Thyroid gland (tissue), 4 donors: Measurements from ENCODE around the gene KHDC1. TPM values are rescaled to one million over a fixed set of nuclear protein-coding genes. Genes with fewer than 3 reads are reported as not detected.
"Not testable (repeated sequence)": the region's sequence is repeated elsewhere in the genome, so short reads cannot be mapped to it uniquely, and the experiment has no call there.

Experiments
- DNase-seq, 2 donors: peaks; one replicate each; pipeline ENCODE4 v3.0.0-alpha.2; 2019
- H3K27ac ChIP-seq, 3 donors: fragments of 200-600 bp; sonication (generic); 1 replicate in 2 of 3; 2 replicates in 1 of 3; pipeline ENCODE4 v1.5.1; 2016 to 2019; ENCODE audit warnings: mild to moderate bottlenecking in 1 of 3, moderate library complexity in 1 of 3
- H3K27me3 ChIP-seq: fragments of 200-600 bp; sonication (generic); one replicate; pipeline ENCODE4 v1.5.1; 2019
- H3K36me3 ChIP-seq, 2 donors: fragments of 200-600 bp; sonication (generic); one replicate each; pipeline ENCODE4 v1.5.1; 2016 to 2019
- H3K4me1 ChIP-seq, 2 donors: fragments of 200-600 bp; sonication (generic); one replicate each; pipeline ENCODE4 v1.5.1; 2017 to 2019
- H3K4me3 ChIP-seq, 3 donors: fragments of 200-600 bp; sonication (generic); replicated peaks in 1 of 3; 1 replicate in 2 of 3; 2 replicates in 1 of 3; pipeline ENCODE4 v1.5.1; 2016; ENCODE audit warnings: mild to moderate bottlenecking in 1 of 3
- H3K9me3 ChIP-seq: fragments of 200-600 bp; sonication (generic); one replicate; pipeline ENCODE4 v1.5.1; 2017
- POLR2A ChIP-seq, 2 donors: fragments of 450-650 bp; IDR thresholded peaks; one replicate each; pipeline ENCODE4 v1.6.1; 2017; ENCODE audit warnings: antibody characterized with exemption in 2 of 2, mild to moderate bottlenecking in 2 of 2, moderate library complexity in 1 of 2
- WGBS, 2 donors: methylation state at CpG; one replicate each; pipeline ENCODE4 v1.1.5; 2017; 5-methylcytosine and 5-hydroxymethylcytosine counted together
- intact Hi-C: fragments of 100-400 bp; cut with DNase I; formaldehyde crosslinking; loops from one replicate; pipeline ENCODE4 v1.15.1; 2023
- total RNA-seq, 4 donors: library from RNA; depleted of rRNA; stranded (reverse); fragments of >200 nt; gene quantifications; one replicate each; pipeline ENCODE4 v1.2.3, GENCODE V29; 2016
- TF ChIP-seq, protein P1 (sequence below), 6 experiments: fragments of 200-600 bp in 3 of 6; fragments of 450-650 bp in 3 of 6; sonication (generic) in 3 of 6; IDR thresholded peaks; one replicate each; pipeline ENCODE4 v1.5.1; 2016 to 2019; ENCODE audit warnings: antibody characterized with exemption in 6 of 6, mild to moderate bottlenecking in 2 of 6, inconsistent platforms in 1 of 6, moderate library complexity in 1 of 6

Gene KHDC1
- total RNA-seq, 4 donors from 2014 or later, result 2.1 to 8.4 (median 4.1) TPM

- no peak overlapping the region for H3K4me3 ChIP-seq
- no peaks in the 10 kb centered on the region for H3K36me3 ChIP-seq
- H3K27me3 ChIP-seq, result no peaks in the 10 kb centered on the region
- no peak overlapping the region for H3K27ac ChIP-seq
- TF ChIP-seq, protein P1, sequence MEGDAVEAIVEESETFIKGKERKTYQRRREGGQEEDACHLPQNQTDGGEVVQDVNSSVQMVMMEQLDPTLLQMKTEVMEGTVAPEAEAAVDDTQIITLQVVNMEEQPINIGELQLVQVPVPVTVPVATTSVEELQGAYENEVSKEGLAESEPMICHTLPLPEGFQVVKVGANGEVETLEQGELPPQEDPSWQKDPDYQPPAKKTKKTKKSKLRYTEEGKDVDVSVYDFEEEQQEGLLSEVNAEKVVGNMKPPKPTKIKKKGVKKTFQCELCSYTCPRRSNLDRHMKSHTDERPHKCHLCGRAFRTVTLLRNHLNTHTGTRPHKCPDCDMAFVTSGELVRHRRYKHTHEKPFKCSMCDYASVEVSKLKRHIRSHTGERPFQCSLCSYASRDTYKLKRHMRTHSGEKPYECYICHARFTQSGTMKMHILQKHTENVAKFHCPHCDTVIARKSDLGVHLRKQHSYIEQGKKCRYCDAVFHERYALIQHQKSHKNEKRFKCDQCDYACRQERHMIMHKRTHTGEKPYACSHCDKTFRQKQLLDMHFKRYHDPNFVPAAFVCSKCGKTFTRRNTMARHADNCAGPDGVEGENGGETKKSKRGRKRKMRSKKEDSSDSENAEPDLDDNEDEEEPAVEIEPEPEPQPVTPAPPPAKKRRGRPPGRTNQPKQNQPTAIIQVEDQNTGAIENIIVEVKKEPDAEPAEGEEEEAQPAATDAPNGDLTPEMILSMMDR (IDR thresholded peaks at IDR 0.05), result no peak
- no peak for TF ChIP-seq POLR2A (IDR thresholded peaks at IDR 0.05)
- intact Hi-C loops, result no loop called here
- no peaks in the 10 kb centered on the region for H3K9me3 ChIP-seq
- DNase-seq, result no peak
- H3K4me1 ChIP-seq, result no peaks in the 10 kb centered on the region
Observed at GRCh38 chr6:73290435-73290834, 27.4 kb upstream of the KHDC1 start.

- H3K36me3 ChIP-seq, result no peaks in the 10 kb centered on the region
- no peak overlapping the region for H3K4me3 ChIP-seq
- no peaks in the 10 kb centered on the region for H3K9me3 ChIP-seq
- no peak for TF ChIP-seq POLR2A (IDR thresholded peaks at IDR 0.05)
- TF ChIP-seq, protein P1 (IDR thresholded peaks at IDR 0.05), result no peak
- 90 to 92% methylated on average over 6 of the region's 6 CpGs for WGBS, 2 donors
- H3K27me3 ChIP-seq, result no peaks in the 10 kb centered on the region
- intact Hi-C loops, result no loop called here
- no peaks in the 10 kb centered on the region for H3K4me1 ChIP-seq
- DNase-seq, result no peak
- no peak overlapping the region for H3K27ac ChIP-seq
Observed at GRCh38 chr6:73286752-73287151, 23.8 kb upstream of the KHDC1 start.

DNA sequence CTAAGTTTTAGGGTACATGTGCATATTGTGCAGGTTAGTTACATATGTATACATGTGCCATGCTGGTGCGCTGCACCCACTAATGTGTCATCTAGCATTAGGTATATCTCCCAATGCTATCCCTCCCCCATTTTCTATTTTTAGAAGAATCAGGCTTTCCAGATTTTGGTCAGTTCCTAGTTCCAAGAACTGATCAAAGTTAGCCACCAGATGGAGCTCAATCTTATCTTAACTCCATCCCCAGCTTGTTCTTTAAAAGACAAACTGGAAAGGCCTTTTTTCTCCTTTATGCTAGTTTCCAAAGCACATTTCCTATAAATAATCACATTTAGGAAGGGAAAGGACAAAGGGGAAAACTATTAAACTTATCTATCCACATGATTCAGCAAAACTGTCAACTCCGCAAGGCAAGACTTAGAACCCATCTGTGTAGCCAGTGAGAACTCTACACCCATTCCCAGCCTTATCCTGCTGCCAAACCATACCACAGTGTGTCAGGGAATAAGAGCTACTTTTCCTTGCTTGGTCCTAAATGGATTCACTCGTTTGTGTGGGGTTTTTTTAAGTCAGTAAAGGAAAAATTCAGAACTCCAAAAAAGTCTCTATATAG, 22.8 kb upstream of the KHDC1 start:
- no peak for TF ChIP-seq POLR2A (IDR thresholded peaks at IDR 0.05)
- TF ChIP-seq, protein P1 (IDR thresholded peaks at IDR 0.05), result peak in 3 of 6 experiments; percentile 38 to 46 (median 43)
- Histone ChIP-seq H3K4me3 (no peak overlapping the region), H3K27me3 (no peaks in the 10 kb centered on the region), H3K27ac (no peak overlapping the region), H3K36me3 (no peaks in the 10 kb centered on the region), H3K9me3 (no peaks in the 10 kb centered on the region), H3K4me1 (no peaks in the 10 kb centered on the region)
- no peak for DNase-seq
- WGBS, 2 donors, result 63 to 64% methylated on average over 3 of the region's 3 CpGs
- intact Hi-C loops, result no loop called here

- H3K36me3 ChIP-seq, result no peaks in the 10 kb centered on the region
- H3K4me1 ChIP-seq, result no peaks in the 10 kb centered on the region
- no peaks in the 10 kb centered on the region for H3K27me3 ChIP-seq
- no peaks in the 10 kb centered on the region for H3K9me3 ChIP-seq
- 88 to 89% methylated on average over 5 of the region's 5 CpGs for WGBS, 2 donors
- no peak overlapping the region for H3K4me3 ChIP-seq
- TF ChIP-seq, protein P1 (IDR thresholded peaks at IDR 0.05), result no peak
- TF ChIP-seq POLR2A (IDR thresholded peaks at IDR 0.05), result no peak
- no peak overlapping the region for H3K27ac ChIP-seq
- intact Hi-C loops, result no loop called here
- DNase-seq, result no peak
Observed at GRCh38 chr6:73282871-73283270, 19.9 kb upstream of the KHDC1 start.

DNA sequence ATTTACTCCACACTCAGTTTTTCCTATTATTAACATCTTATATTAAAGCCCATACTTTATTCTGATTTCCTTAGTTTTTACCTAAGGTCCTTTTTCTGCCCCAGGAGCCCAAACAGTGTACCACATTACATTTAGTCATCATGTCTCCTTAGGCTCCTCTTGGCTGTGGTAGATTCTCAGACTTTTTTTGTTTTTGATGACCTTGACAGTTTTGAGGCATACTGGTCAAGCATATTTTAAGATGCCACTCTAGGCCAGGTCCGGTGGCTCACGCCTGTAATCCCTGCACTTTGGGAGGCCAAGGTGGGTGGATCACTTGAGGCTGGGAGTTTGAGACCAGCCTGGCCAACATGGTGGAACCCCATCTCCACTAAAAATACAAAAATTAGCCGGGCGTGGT, 18.7 kb upstream of the KHDC1 start:
- H3K27me3 ChIP-seq, DNase-seq, intact Hi-C loops, H3K9me3 ChIP-seq, H3K36me3 ChIP-seq, H3K4me1 ChIP-seq, H3K27ac ChIP-seq, H3K4me3 ChIP-seq: not testable (repeated sequence)
- WGBS, 2 donors, result 89 to 94% methylated on average over 4 of the region's 4 CpGs

GRCh38 chr6:73269296-73269695, 6.3 kb upstream of the KHDC1 start:
- H3K4me3 ChIP-seq, H3K4me1 ChIP-seq, intact Hi-C loops, H3K27ac ChIP-seq, DNase-seq, H3K27me3 ChIP-seq, H3K36me3 ChIP-seq, H3K9me3 ChIP-seq: not testable (repeated sequence)
- WGBS, 2 donors, result 99% methylated on average over 9 to 12 of the region's 13 CpGs

GRCh38 chr6:73268896-73269295, 5.9 kb upstream of the KHDC1 start:
- 92 to 100% methylated on average over 1 to 23 of the region's 27 CpGs for WGBS, 2 donors
- H3K27me3 ChIP-seq, DNase-seq, H3K4me1 ChIP-seq, intact Hi-C loops, H3K27ac ChIP-seq, H3K4me3 ChIP-seq, H3K9me3 ChIP-seq, H3K36me3 ChIP-seq: not testable (repeated sequence)
